GM18951 (cell line): ENCODE data around the gene RSBN1L.

Experiments
- POLR2A ChIP-seq: IDR thresholded peaks from 4 replicates; pipeline ENCODE4 v1.6.1; 2011; ENCODE audit warnings: mild to moderate bottlenecking; ENCODE audit not compliant: insufficient read length, insufficient read depth; ENCODE audit errors: extremely low read depth
- in situ Hi-C: fragments of 300-500 bp; cut with MboI; formaldehyde crosslinking; loops from one replicate; pipeline ENCODE4 v1.12.0; 2022; ENCODE audit warnings: low sequenced_read_pairs, mixed read lengths, inconsistent platforms; ENCODE audit not compliant: unreplicated experiment

RSBN1L gene

DNA sequence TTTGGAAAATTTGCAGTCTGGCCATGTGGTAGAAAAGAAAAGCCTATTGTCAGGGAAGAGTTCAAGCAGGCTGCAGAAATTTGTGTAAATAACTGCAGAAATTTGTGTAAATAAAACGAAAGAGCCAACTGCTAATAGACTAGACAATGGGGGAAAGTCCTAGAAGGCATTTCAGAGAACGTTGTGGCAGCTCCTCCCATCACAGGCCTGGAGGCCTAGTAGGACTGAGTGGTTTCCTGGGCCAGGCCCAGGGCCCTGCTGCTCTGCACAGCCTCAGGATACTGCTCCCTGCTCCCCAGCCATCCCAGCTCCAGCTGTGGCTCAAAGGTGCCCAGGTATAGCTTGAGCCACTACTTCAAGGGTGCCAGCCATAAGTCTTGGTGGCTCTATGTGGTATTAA, 50.9 kb downstream of the RSBN1L start:
- no peak for TF ChIP-seq POLR2A
- in situ Hi-C loops: no loop called here

DNA sequence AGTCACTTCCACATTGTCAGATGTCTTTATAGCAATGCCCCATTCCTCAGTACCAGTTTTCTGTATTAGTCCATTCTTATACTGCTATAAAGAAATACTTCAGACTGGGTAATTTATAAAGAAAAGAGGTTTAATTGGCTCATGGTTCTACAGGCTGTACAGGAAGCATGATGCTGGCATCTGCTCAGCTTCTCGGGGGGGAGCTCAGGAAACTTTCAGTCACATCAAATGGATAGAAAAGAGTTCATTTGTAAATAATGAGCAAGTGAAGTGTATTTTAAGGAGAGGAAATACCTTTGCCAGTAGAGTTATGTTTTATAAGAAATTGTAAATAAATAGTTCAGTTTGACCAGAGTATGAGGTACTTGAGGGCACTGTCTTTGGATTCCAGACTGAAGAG, 51.5 kb downstream of the RSBN1L start:
- in situ Hi-C loops: no loop called here

GRCh38 chr7:77752016-77752415, 55.8 kb downstream of the RSBN1L start:
- in situ Hi-C loops: loop anchor here (10.0 kb wide), 1 partner anchor 107 kb away; no protein-coding TSS in a partner anchor
- no peak for TF ChIP-seq POLR2A

More for the DNA sequence above, 51.5 kb downstream of the RSBN1L start:
- no peak for TF ChIP-seq POLR2A

DNA sequence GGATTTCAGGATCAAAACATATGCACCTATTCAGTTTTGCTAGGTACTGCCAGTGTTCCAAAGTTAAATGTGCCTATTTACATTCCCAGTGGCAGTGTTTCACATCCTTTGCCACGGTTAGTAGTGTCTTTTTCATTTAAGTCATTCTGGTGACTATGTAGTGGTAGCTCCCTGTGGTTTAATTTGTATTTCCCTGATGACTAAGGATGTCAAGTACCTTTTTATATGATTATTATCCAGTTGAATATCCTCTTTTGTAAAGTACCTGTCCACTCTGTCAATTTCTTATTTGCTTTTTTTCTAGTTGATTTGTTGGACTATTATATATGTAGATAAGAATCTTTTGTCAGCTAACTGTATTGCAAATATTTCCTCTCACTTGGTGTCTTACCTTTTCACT, 56.9 kb downstream of the RSBN1L start:
- TF ChIP-seq POLR2A: no peak
- in situ Hi-C loops: loop anchor here (10.0 kb wide), 1 partner anchor 108 kb away; no protein-coding TSS in a partner anchor

GRCh38 chr7:77757589-77757988, 61.3 kb downstream of the RSBN1L start:
- in situ Hi-C loops: loop anchor here (10.0 kb wide), 1 partner anchor 113 kb away; no protein-coding TSS in a partner anchor
- no peak for TF ChIP-seq POLR2A

DNA sequence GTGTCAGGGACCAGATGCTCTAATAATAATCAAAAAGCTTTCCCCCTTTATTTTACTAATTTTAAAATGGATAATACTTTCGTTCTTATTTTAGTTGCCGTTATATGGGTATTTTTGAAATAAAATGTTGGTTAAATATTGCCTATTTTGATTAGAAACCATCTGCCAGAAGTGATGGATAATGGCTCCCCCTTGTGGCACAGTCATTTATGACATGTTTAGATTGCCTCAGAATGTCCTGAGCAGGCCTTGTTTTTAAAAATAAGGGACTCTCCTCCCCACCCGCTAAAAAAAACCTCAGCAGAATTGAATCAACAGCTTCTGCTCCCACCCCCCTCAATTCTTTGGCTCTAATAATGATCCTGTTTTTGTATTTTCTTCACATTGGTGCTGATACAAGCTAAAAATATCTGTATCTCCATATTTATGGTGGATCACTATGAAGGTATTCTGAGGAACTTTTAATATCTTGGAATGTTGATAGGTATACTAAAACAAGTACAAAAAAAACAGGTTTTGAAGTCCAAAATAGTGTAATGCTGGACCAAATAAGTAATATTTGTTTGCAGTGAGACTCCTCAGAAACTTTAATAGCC, 63.1 kb downstream of the RSBN1L start:
- in situ Hi-C loops: loop anchor here (10.0 kb wide), 1 partner anchor 115 kb away; no protein-coding TSS in a partner anchor
- TF ChIP-seq POLR2A: no peak

GRCh38 chr7:77760809-77761453, 64.7 kb downstream of the RSBN1L start:
- in situ Hi-C loops: no loop called here
- no peak for TF ChIP-seq POLR2A

DNA sequence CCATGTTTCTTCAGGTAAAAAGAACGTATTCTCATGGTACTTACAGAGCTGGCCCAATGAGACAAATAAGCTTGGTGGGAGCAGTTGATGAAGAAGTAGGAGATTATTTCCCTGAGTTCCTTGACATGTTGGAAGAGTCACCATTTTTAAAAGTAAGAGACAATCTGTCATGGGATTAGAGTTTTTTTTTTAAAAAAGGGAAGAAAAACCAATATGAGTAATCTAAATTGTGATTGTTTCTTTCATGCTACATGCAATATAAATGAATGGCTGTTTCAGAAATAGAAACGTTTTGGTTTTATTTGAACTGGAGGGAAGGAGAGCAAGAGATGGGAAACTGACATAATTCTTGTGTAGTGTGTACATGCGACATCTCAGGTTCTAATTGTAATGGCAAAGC, 69.2 kb downstream of the RSBN1L start:
- TF ChIP-seq POLR2A: no peak
- in situ Hi-C loops: no loop called here

DNA sequence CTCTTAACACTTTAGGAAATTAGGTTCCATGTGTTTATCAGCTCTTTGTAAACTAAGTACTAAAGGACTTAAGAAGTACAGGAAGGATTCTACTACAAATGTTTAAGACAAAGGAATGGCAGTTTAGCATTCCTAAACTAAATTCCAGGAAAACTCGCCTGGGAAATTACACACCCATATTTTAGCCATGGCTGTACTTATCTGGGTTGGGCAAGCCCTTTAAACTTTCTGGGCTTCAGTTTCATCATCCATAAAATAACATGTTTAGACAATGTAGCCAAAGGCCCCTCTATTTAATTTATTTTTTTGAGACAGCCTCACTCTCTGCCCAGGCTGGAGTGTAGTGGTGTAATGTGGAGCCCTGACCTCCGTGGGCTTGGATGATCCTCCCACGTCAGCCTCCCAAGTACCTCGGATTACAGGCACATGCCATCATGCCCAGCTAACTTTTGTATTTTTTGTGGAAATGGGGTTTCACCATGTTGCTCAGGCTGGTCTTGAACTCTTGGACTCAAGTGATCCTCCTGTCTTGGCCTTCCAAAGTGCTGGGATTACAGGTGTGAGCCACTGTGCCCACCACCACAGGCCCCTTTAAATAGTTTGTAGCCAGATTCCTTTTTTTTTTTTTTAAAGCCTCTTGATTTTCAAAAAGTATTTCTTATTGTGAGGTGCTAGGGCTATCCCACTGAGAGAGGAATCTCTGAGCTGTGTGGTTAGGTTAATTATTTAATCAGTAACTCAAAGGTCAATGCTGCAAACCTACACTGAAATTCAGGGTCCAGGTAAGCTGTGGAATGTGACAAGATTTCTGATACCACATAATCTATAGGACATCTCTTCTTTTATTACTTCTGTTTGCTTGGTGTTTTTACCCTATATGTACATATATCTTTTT, 69.9 kb downstream of the RSBN1L start:
- in situ Hi-C loops: no loop called here
- TF ChIP-seq POLR2A: no peak

GRCh38 chr7:77766801-77767605, 70.7 kb downstream of the RSBN1L start:
- in situ Hi-C loops: no loop called here
- no peak for TF ChIP-seq POLR2A

GRCh38 chr7:77770316-77770715, 74.1 kb downstream of the RSBN1L start:
- in situ Hi-C loops: no loop called here

GRCh38 chr7:77771901-77772300, 75.6 kb downstream of the RSBN1L start:
- no peak for TF ChIP-seq POLR2A
- in situ Hi-C loops: no loop called here

More at GRCh38 chr7:77770316-77770715, 74.1 kb downstream of the RSBN1L start:
- no peak for TF ChIP-seq POLR2A
